Panc1 (cell line): ENCODE results near the gene FAM151A. TPM values are rescaled to one million over a fixed set of nuclear protein-coding genes. Genes with fewer than 3 reads are reported as not detected.

ENCODE experiments used
- ATAC-seq: fragments of 200-7000 bp; cut with Tn5 transposase; 2 replicates; pipeline ENCODE4 v1.9.1; 2020; ENCODE audit warnings: mild to moderate bottlenecking, moderate library complexity
- BruUV-seq: library from RNA; stranded (reverse); fragments of 400-500 nt; replicated peaks from 2 replicates; lab custom pipeline; 2021; lab: Mats Ljungman, UMichigan
- CTCF ChIA-PET: fragments of 300-600 bp; sonication (Branson Sonifier 250); formaldehyde crosslinking; loops from one replicate; lab custom pipeline; 2022; ENCODE audit warnings: antibody characterized with exemption; lab: Charles Lee
- POLR2A ChIA-PET: fragments of 300-600 bp; sonication (Branson Sonifier 250); formaldehyde crosslinking; loops from one replicate; lab custom pipeline; 2022; ENCODE audit warnings: antibody characterized with exemption; lab: Charles Lee
- DNase-seq: peaks from one replicate; pipeline ENCODE4 v3.0.0-alpha.2; 2010; ENCODE audit warnings: low read depth, low spot score
- H3K27ac ChIP-seq: 2 replicates; pipeline ENCODE4 v1.5.1; 2011; ENCODE audit warnings: mild to moderate bottlenecking, low read length, inconsistent platforms
- H3K27me3 ChIP-seq: fragments of 200-500 bp; sonication (Bioruptor generic); 2 replicates; pipeline ENCODE4 v1.6.0; 2014; ENCODE audit warnings: low read length, inconsistent platforms; ENCODE audit not compliant: control insufficient read depth, insufficient read depth
- H3K36me3 ChIP-seq: fragments of 200-500 bp; sonication (Bioruptor generic); 2 replicates; pipeline ENCODE4 v1.5.1; 2014; ENCODE audit warnings: inconsistent platforms, mild to moderate bottlenecking, low read length, moderate library complexity; ENCODE audit not compliant: control insufficient read depth, insufficient read depth
- H3K4me1 ChIP-seq: 2 replicates; pipeline ENCODE4 v1.5.1; 2011; ENCODE audit warnings: inconsistent platforms, mild to moderate bottlenecking, low read length, moderate library complexity; ENCODE audit not compliant: control insufficient read depth, insufficient read depth
- H3K4me3 ChIP-seq, 2 experiments: 2 replicates each; pipeline ENCODE4 v1.5.1; 2011 to 2012; ENCODE audit warnings: low read depth in 2 of 2, low read length in 2 of 2, mild to moderate bottlenecking in 2 of 2, inconsistent platforms in 1 of 2, moderate library complexity in 1 of 2
- H3K9me3 ChIP-seq: fragments of 200-500 bp; sonication (Bioruptor generic); 2 replicates; pipeline ENCODE4 v1.5.1; 2014; ENCODE audit warnings: low read depth, mild to moderate bottlenecking, inconsistent platforms, low read length, moderate library complexity; ENCODE audit not compliant: control insufficient read depth, insufficient read depth
- CTCF ChIP-seq: fragments of 450-650 bp; IDR thresholded peaks from 2 replicates; pipeline ENCODE4 v1.5.1; 2017; ENCODE audit warnings: mild to moderate bottlenecking
- POLR2AphosphoS5 ChIP-seq: IDR thresholded peaks from 2 replicates; pipeline ENCODE4 v1.6.1; 2012; ENCODE audit warnings: mild to moderate bottlenecking, low read depth, low read length, moderate library complexity
- REST ChIP-seq, 2 experiments: IDR thresholded peaks; 2 replicates each; pipeline ENCODE4 v1.6.1; 2011 to 2012; ENCODE audit warnings: low read depth in 2 of 2, control low read depth in 1 of 2, low read length in 1 of 2, mild to moderate bottlenecking in 1 of 2, moderate library complexity in 1 of 2; ENCODE audit not compliant: insufficient read depth in 1 of 2
- SIN3A ChIP-seq: IDR thresholded peaks from 2 replicates; pipeline ENCODE4 v1.6.1; 2012; ENCODE audit warnings: low read depth, mild to moderate bottlenecking, low read length, moderate library complexity, borderline replicate concordance; ENCODE audit not compliant: insufficient read depth
- TCF7L2 ChIP-seq: IDR thresholded peaks from 2 replicates; pipeline ENCODE4 v1.6.1; 2011; ENCODE audit warnings: mild to moderate bottlenecking, low read depth, low read length, inconsistent platforms
- in situ Hi-C: cut with HindIII; loops from 2 replicates; pipeline ENCODE4 v1.10.0; 2016; ENCODE audit warnings: low sequenced_read_pairs, low pct_unique_long_range_greater_than_20kb
- intact Hi-C: fragments of 100-400 bp; cut with micrococcal nuclease; formaldehyde crosslinking; loops from one replicate; pipeline ENCODE4 v1.10.0; 2022; ENCODE audit not compliant: unreplicated experiment
- total RNA-seq: library from RNA; stranded (reverse); gene quantifications from one replicate; pipeline ENCODE4 v1.2.1, GENCODE V29; 2021; ENCODE audit not compliant: unreplicated experiment

Gene FAM151A
- total RNA-seq, 1 experiment from 2014 or later: not detected

- ChIA-PET POLR2A (no interaction called here), CTCF (no interaction called here)
- BruUV-seq: no TSS peak
- ATAC-seq (no peak), DNase-seq (no peak)
- Histone ChIP-seq H3K4me3 (no peak overlapping the region), H3K27me3 (no peaks in the 10 kb centered on the region), H3K36me3 (no peaks in the 10 kb centered on the region), H3K27ac (no peak overlapping the region), H3K4me1 (no peaks in the 10 kb centered on the region), H3K9me3 (no peaks in the 10 kb centered on the region)
- in situ Hi-C loops: no loop called here
- TF ChIP-seq POLR2AphosphoS5 (no peak), SIN3A (no peak)
- intact Hi-C loops: no loop called here
These were observed 28.8 kb upstream of the FAM151A start for GRCh38 chr1:54652168-54652567.

GRCh38 chr1:54651608-54652007 is 28.3 kb upstream of the FAM151A start:
- Histone ChIP-seq H3K36me3 (no peaks in the 10 kb centered on the region), H3K9me3 (no peaks in the 10 kb centered on the region), H3K27ac (no peak overlapping the region), H3K27me3 (no peaks in the 10 kb centered on the region), H3K4me3 (no peak overlapping the region), H3K4me1 (no peaks in the 10 kb centered on the region)
- in situ Hi-C loops: no loop called here
- ATAC-seq: no peak
- BruUV-seq: no TSS peak
- intact Hi-C loops: no loop called here
- ChIA-PET CTCF (no interaction called here), POLR2A (no interaction called here)
- no peak for DNase-seq
- TF ChIP-seq POLR2AphosphoS5: no peak
- no peak for TF ChIP-seq TCF7L2
- no peak for TF ChIP-seq SIN3A
- TF ChIP-seq CTCF: no peak
- TF ChIP-seq REST (IDR thresholded peaks at IDR 0.05; ENCODE audit: insufficient read depth in 1 of 2, low read depth in 2 of 2, low read length in 1 of 2): no peak

GRCh38 chr1:54650417-54650816 is 27.1 kb upstream of the FAM151A start:
- BruUV-seq: no TSS peak
- CTCF ChIA-PET: interaction anchor here (0.6 kb wide), 1 partner anchor 577 kb away, joined by 10 read pairs; no protein-coding TSS in a partner anchor

More at GRCh38 chr1:54650417-54650816, 27.1 kb upstream of the FAM151A start:
- POLR2A ChIA-PET: no interaction called here
- DNase-seq (no peak), ATAC-seq (no peak)
- intact Hi-C loops (no loop called here), in situ Hi-C loops (no loop called here)
- H3K4me3 ChIP-seq: no peak overlapping the region
- H3K27ac ChIP-seq: no peak overlapping the region
- no peaks in the 10 kb centered on the region for H3K4me1 ChIP-seq
- TF ChIP-seq CTCF (no peak), TCF7L2 (no peak)
- H3K27me3 ChIP-seq: no peaks in the 10 kb centered on the region
- H3K9me3 ChIP-seq: no peaks in the 10 kb centered on the region
- no peaks in the 10 kb centered on the region for H3K36me3 ChIP-seq
